Fibroblast of lung (primary cell): ENCODE results near the gene SUN5. TPM values are rescaled to one million over a fixed set of nuclear protein-coding genes. Genes with fewer than 3 reads are reported as not detected.

Experiments
- DNase-seq, 2 donors: peaks; one replicate each; pipeline versions ENCODE4 v3.0.0 to v3.0.0-alpha.2; 2010; ENCODE audit warnings: low read depth in 2 of 2
- H2AFZ ChIP-seq: 2 replicates; pipeline ENCODE4 v1.5.1; 2012; ENCODE audit warnings: low read length, control low read depth, inconsistent platforms
- H3K27ac ChIP-seq: 2 replicates; pipeline ENCODE4 v1.5.1; 2011; ENCODE audit warnings: low read length, control low read depth; ENCODE audit not compliant: insufficient read depth
- H3K27me3 ChIP-seq: 2 replicates; pipeline ENCODE4 v1.5.1; 2011; ENCODE audit warnings: mild to moderate bottlenecking, low read length; ENCODE audit not compliant: control insufficient read depth, insufficient read depth
- H3K36me3 ChIP-seq: 2 replicates; pipeline ENCODE4 v1.5.1; 2011; ENCODE audit warnings: low read length; ENCODE audit not compliant: control insufficient read depth, insufficient read depth
- H3K4me1 ChIP-seq: 2 replicates; pipeline ENCODE4 v1.5.1; 2011; ENCODE audit warnings: low read length; ENCODE audit not compliant: control insufficient read depth, insufficient read depth; ENCODE audit errors: extremely low read depth
- H3K4me2 ChIP-seq: 2 replicates; pipeline ENCODE4 v1.5.1; 2011; ENCODE audit warnings: low read length, control low read depth; ENCODE audit not compliant: insufficient read depth; ENCODE audit errors: extremely low read depth
- H3K4me3 ChIP-seq, 4 experiments: fragments of 200-600 bp in 1 of 4; sonication (generic) in 1 of 4; replicated peaks in 1 of 4; 2 replicates each; pipeline ENCODE4 v1.5.1; 2011 to 2016; ENCODE audit warnings: low read length in 4 of 4, low read depth in 3 of 4, mild to moderate bottlenecking in 3 of 4, control low read depth in 2 of 4, inconsistent platforms in 1 of 4, mixed read lengths in 1 of 4; ENCODE audit not compliant: insufficient read depth in 1 of 4; ENCODE audit errors: control extremely low read depth in 1 of 4
- H3K79me2 ChIP-seq: 2 replicates; pipeline ENCODE4 v1.5.1; 2012; ENCODE audit warnings: mild to moderate bottlenecking, low read length, inconsistent platforms; ENCODE audit not compliant: control insufficient read depth, insufficient read depth
- H3K9ac ChIP-seq: 2 replicates; pipeline ENCODE4 v1.5.1; 2011; ENCODE audit warnings: mild to moderate bottlenecking, low read length, control low read depth; ENCODE audit not compliant: insufficient read depth
- H3K9me3 ChIP-seq: 2 replicates; pipeline ENCODE4 v1.5.1; 2012; ENCODE audit warnings: low read depth, low read length; ENCODE audit not compliant: control insufficient read depth, insufficient read depth
- H4K20me1 ChIP-seq: 2 replicates; pipeline ENCODE4 v1.5.1; 2011; ENCODE audit warnings: low read length; ENCODE audit not compliant: control insufficient read depth, insufficient read depth; ENCODE audit errors: extremely low read depth
- CTCF ChIP-seq, 2 donors: IDR thresholded peaks in 1 of 2; conservative IDR thresholded peaks in 1 of 2; 1 replicate in 1 of 2; 2 replicates in 1 of 2; pipeline ENCODE4 v1.5.1; 2011 to 2012; ENCODE audit warnings: low read length in 2 of 2, control low read depth in 1 of 2, inconsistent platforms in 1 of 2, low read depth in 1 of 2, mild to moderate bottlenecking in 1 of 2
- EZH2 ChIP-seq: IDR thresholded peaks from 2 replicates; pipeline ENCODE4 v1.5.1; 2012; ENCODE audit warnings: low read length, control low read depth, mild to moderate bottlenecking; ENCODE audit errors: missing control alignments
- polyA plus RNA-seq, 2 donors: library from polyadenylated mRNA; depleted of rRNA in 1 of 2; stranded (reverse) in 1 of 2; unstranded in 1 of 2; fragments of >200 nt; gene quantifications; 2 replicates each; pipeline ENCODE4 v1.2.1, GENCODE V29; 2011 to 2012; ENCODE audit warnings: missing spikeins in 1 of 2
- total RNA-seq: library from RNA; depleted of rRNA; stranded (reverse); fragments of >200 nt; gene quantifications from 2 replicates; pipeline ENCODE4 v1.2.1, GENCODE V29; 2014

Gene SUN5
- total and polyA plus RNA-seq, 2 donors (not counting 1 experiment from before 2014, with no cell fraction given): not detected

GRCh38 chr20:33016581-33017109, 12.4 kb upstream of the SUN5 start:
- TF ChIP-seq EZH2: no peak
- no peak for TF ChIP-seq CTCF (conservative IDR thresholded peaks at IDR 0.05 in 1 of 2, IDR thresholded peaks at IDR 0.05 in 1 of 2; ENCODE audit: low read depth in 1 of 2, low read length in 2 of 2)
- Histone ChIP-seq H3K27me3 (peaks cover 3% of the 10 kb centered on the region), H3K79me2 (no peaks in the 10 kb centered on the region), H4K20me1 (no peaks in the 10 kb centered on the region), H3K9ac (no peak overlapping the region), H3K4me2 (no peak overlapping the region), H3K4me3 (no peak overlapping the region), H3K4me1 (no peaks in the 10 kb centered on the region), H3K36me3 (no peaks in the 10 kb centered on the region), H2AFZ (no peak overlapping the region), H3K27ac (no peak overlapping the region), H3K9me3 (no peaks in the 10 kb centered on the region)
- DNase-seq: no peak

GRCh38 chr20:33015700-33016580, 11.7 kb upstream of the SUN5 start:
- no peak overlapping the region for H2AFZ ChIP-seq
- H3K9ac ChIP-seq: no peak overlapping the region
- no peaks in the 10 kb centered on the region for H4K20me1 ChIP-seq
- no peaks in the 10 kb centered on the region for H3K4me1 ChIP-seq
- H3K36me3 ChIP-seq: no peaks in the 10 kb centered on the region
- no peaks in the 10 kb centered on the region for H3K79me2 ChIP-seq
- no peaks in the 10 kb centered on the region for H3K9me3 ChIP-seq
- H3K4me3 ChIP-seq: no peak overlapping the region
- no peak overlapping the region for H3K27ac ChIP-seq
- TF ChIP-seq EZH2 (no peak), CTCF (conservative IDR thresholded peaks at IDR 0.05 in 1 of 2, IDR thresholded peaks at IDR 0.05 in 1 of 2; ENCODE audit: low read depth in 1 of 2, low read length in 2 of 2) (no peak)
- DNase-seq: no peak
- no peak overlapping the region for H3K4me2 ChIP-seq
- H3K27me3 ChIP-seq: peaks cover 3% of the 10 kb centered on the region

- Histone ChIP-seq H4K20me1 (no peaks in the 10 kb centered on the region), H3K4me1 (no peaks in the 10 kb centered on the region), H3K27me3 (peaks cover 3% of the 10 kb centered on the region)
Measured at GRCh38 chr20:33015114-33015484, 10.9 kb upstream of the SUN5 start.

More at GRCh38 chr20:33015114-33015484, 10.9 kb upstream of the SUN5 start:
- Histone ChIP-seq H3K36me3 (no peaks in the 10 kb centered on the region), H3K79me2 (no peaks in the 10 kb centered on the region), H3K9me3 (no peaks in the 10 kb centered on the region), H2AFZ (no peak overlapping the region), H3K27ac (no peak overlapping the region), H3K9ac (no peak overlapping the region), H3K4me3 (no peak overlapping the region), H3K4me2 (no peak overlapping the region)
- TF ChIP-seq EZH2 (no peak), CTCF (conservative IDR thresholded peaks at IDR 0.05 in 1 of 2, IDR thresholded peaks at IDR 0.05 in 1 of 2; ENCODE audit: low read depth in 1 of 2, low read length in 2 of 2) (no peak)
- no peak for DNase-seq
